ENCODE data around the gene CEP350. TPM values are rescaled to one million over a fixed set of nuclear protein-coding genes. Genes with fewer than 3 reads are reported as not detected.

The CEP350 gene
- total and polyA plus RNA-seq, 2 of the 13 experiments (the other 11 are each of a cell fraction or from before 2014, with no cell fraction given), result 7.6 to 35.9 TPM

DNA sequence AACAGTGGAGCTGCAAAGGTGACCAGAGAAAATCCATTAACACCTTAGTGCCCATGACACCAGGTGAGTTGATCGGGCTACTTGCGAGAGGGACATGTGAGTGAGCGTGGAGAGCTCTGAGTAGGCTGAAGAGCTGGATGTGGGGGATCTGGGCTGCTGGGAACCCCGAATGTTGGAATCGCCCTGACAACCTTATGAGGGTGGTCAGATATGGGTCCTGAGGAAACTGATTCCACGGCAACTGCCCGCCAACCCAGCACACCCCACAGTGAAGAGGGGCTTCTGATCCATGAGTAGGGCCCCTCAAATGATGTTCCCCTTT, 199.4 kb downstream of the CEP350 start (continued):
- TF ChIP-seq, protein P1, sequence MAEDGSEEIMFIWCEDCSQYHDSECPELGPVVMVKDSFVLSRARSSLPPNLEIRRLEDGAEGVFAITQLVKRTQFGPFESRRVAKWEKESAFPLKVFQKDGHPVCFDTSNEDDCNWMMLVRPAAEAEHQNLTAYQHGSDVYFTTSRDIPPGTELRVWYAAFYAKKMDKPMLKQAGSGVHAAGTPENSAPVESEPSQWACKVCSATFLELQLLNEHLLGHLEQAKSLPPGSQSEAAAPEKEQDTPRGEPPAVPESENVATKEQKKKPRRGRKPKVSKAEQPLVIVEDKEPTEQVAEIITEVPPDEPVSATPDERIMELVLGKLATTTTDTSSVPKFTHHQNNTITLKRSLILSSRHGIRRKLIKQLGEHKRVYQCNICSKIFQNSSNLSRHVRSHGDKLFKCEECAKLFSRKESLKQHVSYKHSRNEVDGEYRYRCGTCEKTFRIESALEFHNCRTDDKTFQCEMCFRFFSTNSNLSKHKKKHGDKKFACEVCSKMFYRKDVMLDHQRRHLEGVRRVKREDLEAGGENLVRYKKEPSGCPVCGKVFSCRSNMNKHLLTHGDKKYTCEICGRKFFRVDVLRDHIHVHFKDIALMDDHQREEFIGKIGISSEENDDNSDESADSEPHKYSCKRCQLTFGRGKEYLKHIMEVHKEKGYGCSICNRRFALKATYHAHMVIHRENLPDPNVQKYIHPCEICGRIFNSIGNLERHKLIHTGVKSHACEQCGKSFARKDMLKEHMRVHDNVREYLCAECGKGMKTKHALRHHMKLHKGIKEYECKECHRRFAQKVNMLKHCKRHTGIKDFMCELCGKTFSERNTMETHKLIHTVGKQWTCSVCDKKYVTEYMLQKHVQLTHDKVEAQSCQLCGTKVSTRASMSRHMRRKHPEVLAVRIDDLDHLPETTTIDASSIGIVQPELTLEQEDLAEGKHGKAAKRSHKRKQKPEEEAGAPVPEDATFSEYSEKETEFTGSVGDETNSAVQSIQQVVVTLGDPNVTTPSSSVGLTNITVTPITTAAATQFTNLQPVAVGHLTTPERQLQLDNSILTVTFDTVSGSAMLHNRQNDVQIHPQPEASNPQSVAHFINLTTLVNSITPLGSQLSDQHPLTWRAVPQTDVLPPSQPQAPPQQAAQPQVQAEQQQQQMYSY (CRISPR knock-in tag; IDR thresholded peaks at IDR 0.05), result no peak
- TF ChIP-seq ZFY (CRISPR knock-in tag; IDR thresholded peaks at IDR 0.05) (no peak), KLF6 (CRISPR knock-in tag; IDR thresholded peaks at IDR 0.05) (no peak), KLF9 (CRISPR knock-in tag; IDR thresholded peaks at IDR 0.05; ENCODE audit: low read depth) (no peak), SYNCRIP (IDR thresholded peaks at IDR 0.05; ENCODE audit: insufficient read depth, low read depth, low read length) (no peak), ZBTB7A (CRISPR knock-in tag; IDR thresholded peaks at IDR 0.05) (no peak), ZNF232 (CRISPR knock-in tag; IDR thresholded peaks at IDR 0.05; ENCODE audit: borderline replicate concordance) (peak; percentile 83; the same call in 1 of the 2 replicates), ZBTB42 (CRISPR knock-in tag; IDR thresholded peaks at IDR 0.05) (no peak), NFKBIZ (CRISPR knock-in tag; IDR thresholded peaks at IDR 0.05) (no peak), NFE2 (CRISPR knock-in tag; IDR thresholded peaks at IDR 0.05) (no peak), CAMTA2 (CRISPR knock-in tag; IDR thresholded peaks at IDR 0.05; ENCODE audit: borderline replicate concordance) (no peak), SRY (CRISPR knock-in tag; IDR thresholded peaks at IDR 0.05) (no peak), ZNF333 (CRISPR knock-in tag; IDR thresholded peaks at IDR 0.05; ENCODE audit: borderline replicate concordance) (0 out of 2 replicates have a peak, but pooled peaks have one; percentile 6), ZNF619 (CRISPR knock-in tag; IDR thresholded peaks at IDR 0.05) (no peak), GATAD2A (CRISPR knock-in tag; IDR thresholded peaks at IDR 0.05) (no peak), ZNF326 (CRISPR knock-in tag; IDR thresholded peaks at IDR 0.05; ENCODE audit: borderline replicate concordance) (no peak), MTA1 (CRISPR knock-in tag; IDR thresholded peaks at IDR 0.05; ENCODE audit: borderline replicate concordance) (no peak)
- TF ChIP-seq, protein P2, sequence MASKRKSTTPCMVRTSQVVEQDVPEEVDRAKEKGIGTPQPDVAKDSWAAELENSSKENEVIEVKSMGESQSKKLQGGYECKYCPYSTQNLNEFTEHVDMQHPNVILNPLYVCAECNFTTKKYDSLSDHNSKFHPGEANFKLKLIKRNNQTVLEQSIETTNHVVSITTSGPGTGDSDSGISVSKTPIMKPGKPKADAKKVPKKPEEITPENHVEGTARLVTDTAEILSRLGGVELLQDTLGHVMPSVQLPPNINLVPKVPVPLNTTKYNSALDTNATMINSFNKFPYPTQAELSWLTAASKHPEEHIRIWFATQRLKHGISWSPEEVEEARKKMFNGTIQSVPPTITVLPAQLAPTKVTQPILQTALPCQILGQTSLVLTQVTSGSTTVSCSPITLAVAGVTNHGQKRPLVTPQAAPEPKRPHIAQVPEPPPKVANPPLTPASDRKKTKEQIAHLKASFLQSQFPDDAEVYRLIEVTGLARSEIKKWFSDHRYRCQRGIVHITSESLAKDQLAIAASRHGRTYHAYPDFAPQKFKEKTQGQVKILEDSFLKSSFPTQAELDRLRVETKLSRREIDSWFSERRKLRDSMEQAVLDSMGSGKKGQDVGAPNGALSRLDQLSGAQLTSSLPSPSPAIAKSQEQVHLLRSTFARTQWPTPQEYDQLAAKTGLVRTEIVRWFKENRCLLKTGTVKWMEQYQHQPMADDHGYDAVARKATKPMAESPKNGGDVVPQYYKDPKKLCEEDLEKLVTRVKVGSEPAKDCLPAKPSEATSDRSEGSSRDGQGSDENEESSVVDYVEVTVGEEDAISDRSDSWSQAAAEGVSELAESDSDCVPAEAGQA (IDR thresholded peaks at IDR 0.05; ENCODE audit: low read depth), result no peak
- TF ChIP-seq, protein P2 (CRISPR knock-in tag; IDR thresholded peaks at IDR 0.05; ENCODE audit: borderline replicate concordance), result no peak
- TF ChIP-seq, protein P3, sequence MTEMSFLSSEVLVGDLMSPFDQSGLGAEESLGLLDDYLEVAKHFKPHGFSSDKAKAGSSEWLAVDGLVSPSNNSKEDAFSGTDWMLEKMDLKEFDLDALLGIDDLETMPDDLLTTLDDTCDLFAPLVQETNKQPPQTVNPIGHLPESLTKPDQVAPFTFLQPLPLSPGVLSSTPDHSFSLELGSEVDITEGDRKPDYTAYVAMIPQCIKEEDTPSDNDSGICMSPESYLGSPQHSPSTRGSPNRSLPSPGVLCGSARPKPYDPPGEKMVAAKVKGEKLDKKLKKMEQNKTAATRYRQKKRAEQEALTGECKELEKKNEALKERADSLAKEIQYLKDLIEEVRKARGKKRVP (CRISPR knock-in tag; IDR thresholded peaks at IDR 0.05), result no peak
- TF ChIP-seq, protein P4, sequence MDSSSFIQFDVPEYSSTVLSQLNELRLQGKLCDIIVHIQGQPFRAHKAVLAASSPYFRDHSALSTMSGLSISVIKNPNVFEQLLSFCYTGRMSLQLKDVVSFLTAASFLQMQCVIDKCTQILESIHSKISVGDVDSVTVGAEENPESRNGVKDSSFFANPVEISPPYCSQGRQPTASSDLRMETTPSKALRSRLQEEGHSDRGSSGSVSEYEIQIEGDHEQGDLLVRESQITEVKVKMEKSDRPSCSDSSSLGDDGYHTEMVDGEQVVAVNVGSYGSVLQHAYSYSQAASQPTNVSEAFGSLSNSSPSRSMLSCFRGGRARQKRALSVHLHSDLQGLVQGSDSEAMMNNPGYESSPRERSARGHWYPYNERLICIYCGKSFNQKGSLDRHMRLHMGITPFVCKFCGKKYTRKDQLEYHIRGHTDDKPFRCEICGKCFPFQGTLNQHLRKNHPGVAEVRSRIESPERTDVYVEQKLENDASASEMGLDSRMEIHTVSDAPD (CRISPR knock-in tag; IDR thresholded peaks at IDR 0.05), result no peak
